ENCODE results near the gene KIF20B.
A peak's percentile ranks its signal among the peaks of the same experiment; 100 is the strongest.

KIF20B gene

DNA sequence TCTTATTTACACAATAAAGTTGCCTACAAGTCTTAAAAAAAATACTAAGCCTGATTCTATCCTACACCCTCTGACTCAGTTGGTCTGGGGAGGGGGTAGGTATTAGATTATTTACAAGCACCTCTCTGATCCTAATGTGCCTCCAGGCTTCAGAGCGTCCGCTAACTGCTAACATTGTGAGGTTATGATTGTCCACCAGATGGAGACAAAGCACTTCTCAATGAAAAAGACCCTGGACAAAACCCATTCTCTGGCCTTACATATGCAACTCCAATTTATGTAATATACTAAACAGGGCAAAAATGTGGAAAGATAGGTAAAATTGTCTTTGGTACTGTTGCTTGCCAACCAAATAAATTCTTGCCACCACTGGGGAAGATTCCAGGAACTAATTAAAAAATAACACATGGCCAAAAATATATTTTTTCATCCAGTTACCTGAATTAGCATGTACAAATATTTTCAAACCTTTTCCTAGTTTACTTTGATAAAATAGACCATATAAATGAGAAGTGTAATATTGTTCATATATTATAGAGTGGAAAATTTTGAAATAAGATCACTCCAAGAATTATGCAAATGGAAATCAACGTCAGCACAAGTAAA, 92.4 kb downstream of the KIF20B start:
- H3K27ac ChIP-seq, result no peak overlapping the region
- H2AFZ ChIP-seq (ENCODE audit: low read depth), result no peak overlapping the region
- H3K79me2 ChIP-seq (ENCODE audit: insufficient read depth, low read depth), result no peaks in the 10 kb centered on the region
- no peak overlapping the region for H3K4me2 ChIP-seq
- no peak overlapping the region for H3K4me3 ChIP-seq (IDR thresholded peaks at IDR 0.05; ENCODE audit: insufficient read depth, low read depth, low read length)
- H3K27me3 ChIP-seq (ENCODE audit: insufficient read depth, low read depth), result no peaks in the 10 kb centered on the region
- no peaks in the 10 kb centered on the region for H4K20me1 ChIP-seq (ENCODE audit: insufficient read depth)
- TF ChIP-seq, protein P1, sequence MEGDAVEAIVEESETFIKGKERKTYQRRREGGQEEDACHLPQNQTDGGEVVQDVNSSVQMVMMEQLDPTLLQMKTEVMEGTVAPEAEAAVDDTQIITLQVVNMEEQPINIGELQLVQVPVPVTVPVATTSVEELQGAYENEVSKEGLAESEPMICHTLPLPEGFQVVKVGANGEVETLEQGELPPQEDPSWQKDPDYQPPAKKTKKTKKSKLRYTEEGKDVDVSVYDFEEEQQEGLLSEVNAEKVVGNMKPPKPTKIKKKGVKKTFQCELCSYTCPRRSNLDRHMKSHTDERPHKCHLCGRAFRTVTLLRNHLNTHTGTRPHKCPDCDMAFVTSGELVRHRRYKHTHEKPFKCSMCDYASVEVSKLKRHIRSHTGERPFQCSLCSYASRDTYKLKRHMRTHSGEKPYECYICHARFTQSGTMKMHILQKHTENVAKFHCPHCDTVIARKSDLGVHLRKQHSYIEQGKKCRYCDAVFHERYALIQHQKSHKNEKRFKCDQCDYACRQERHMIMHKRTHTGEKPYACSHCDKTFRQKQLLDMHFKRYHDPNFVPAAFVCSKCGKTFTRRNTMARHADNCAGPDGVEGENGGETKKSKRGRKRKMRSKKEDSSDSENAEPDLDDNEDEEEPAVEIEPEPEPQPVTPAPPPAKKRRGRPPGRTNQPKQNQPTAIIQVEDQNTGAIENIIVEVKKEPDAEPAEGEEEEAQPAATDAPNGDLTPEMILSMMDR (conservative IDR thresholded peaks at IDR 0.05; ENCODE audit: low read depth, low read length), result peak; percentile 92
- no peak overlapping the region for H3K9ac ChIP-seq
- no peaks in the 10 kb centered on the region for H3K36me3 ChIP-seq (ENCODE audit: insufficient read depth)
- no peaks in the 10 kb centered on the region for H3K4me1 ChIP-seq (ENCODE audit: low read depth, poor library complexity, severe bottlenecking)

DNA sequence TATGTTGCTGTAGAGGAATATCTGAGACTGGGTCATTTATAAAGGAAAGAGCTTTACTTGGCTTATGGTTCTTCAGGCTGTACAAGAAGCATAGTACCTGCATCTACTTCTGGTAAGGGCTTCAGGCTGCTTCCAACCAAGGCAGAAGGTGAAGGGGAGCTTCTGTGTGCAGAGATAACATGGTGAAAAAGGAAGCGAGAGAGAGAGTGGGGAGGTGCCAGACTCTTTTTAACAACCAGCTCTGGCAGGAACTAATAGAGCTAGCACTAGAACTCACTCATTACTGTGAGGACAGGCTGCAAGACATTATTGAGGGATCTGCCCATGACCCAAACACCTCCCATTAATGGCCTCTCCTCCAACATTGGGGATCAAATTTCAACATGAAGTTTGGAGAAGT, 94.5 kb downstream of the KIF20B start:
- no peaks in the 10 kb centered on the region for H3K27me3 ChIP-seq (ENCODE audit: insufficient read depth, low read depth)
- no peaks in the 10 kb centered on the region for H3K36me3 ChIP-seq (ENCODE audit: insufficient read depth)
- no peaks in the 10 kb centered on the region for H3K79me2 ChIP-seq (ENCODE audit: insufficient read depth, low read depth)
- H3K27ac ChIP-seq, result no peak overlapping the region
- TF ChIP-seq, protein P1 (conservative IDR thresholded peaks at IDR 0.05; ENCODE audit: low read depth, low read length), result no peak
- no peak overlapping the region for H3K4me3 ChIP-seq (IDR thresholded peaks at IDR 0.05; ENCODE audit: insufficient read depth, low read depth, low read length)
- no peaks in the 10 kb centered on the region for H3K4me1 ChIP-seq (ENCODE audit: low read depth, poor library complexity, severe bottlenecking)
- H2AFZ ChIP-seq (ENCODE audit: low read depth), result no peak overlapping the region
- no peaks in the 10 kb centered on the region for H4K20me1 ChIP-seq (ENCODE audit: insufficient read depth)
- no peak overlapping the region for H3K9ac ChIP-seq
- H3K4me2 ChIP-seq, result no peak overlapping the region

DNA sequence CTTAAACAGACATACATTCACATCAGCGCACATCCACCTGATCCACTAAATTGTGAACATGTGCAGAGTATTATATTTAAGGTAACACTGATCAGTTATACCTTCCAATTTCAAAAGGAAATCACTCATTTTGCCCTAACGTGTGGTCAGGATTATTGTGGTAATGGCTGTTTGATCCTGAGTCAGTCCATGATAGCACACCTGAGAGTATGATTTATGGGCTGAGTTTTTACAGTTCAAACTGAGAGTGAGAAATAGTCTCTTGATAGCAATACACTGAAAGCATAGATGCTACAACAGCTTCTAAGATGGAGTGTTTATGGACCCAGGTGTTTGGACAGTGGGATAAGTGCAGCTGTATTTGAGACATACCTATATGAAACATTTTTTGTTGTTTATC, 96.7 kb downstream of the KIF20B start:
- Histone ChIP-seq H3K27me3 (ENCODE audit: insufficient read depth, low read depth) (no peaks in the 10 kb centered on the region), H3K4me2 (no peak overlapping the region), H3K79me2 (ENCODE audit: insufficient read depth, low read depth) (no peaks in the 10 kb centered on the region), H3K4me3 (IDR thresholded peaks at IDR 0.05; ENCODE audit: insufficient read depth, low read depth, low read length) (no peak overlapping the region), H3K27ac (no peak overlapping the region), H3K4me1 (ENCODE audit: low read depth, poor library complexity, severe bottlenecking) (no peaks in the 10 kb centered on the region), H3K9ac (no peak overlapping the region), H4K20me1 (ENCODE audit: insufficient read depth) (no peaks in the 10 kb centered on the region), H2AFZ (ENCODE audit: low read depth) (no peak overlapping the region), H3K36me3 (ENCODE audit: insufficient read depth) (no peaks in the 10 kb centered on the region)
- TF ChIP-seq, protein P1 (conservative IDR thresholded peaks at IDR 0.05; ENCODE audit: low read depth, low read length), result no peak

DNA sequence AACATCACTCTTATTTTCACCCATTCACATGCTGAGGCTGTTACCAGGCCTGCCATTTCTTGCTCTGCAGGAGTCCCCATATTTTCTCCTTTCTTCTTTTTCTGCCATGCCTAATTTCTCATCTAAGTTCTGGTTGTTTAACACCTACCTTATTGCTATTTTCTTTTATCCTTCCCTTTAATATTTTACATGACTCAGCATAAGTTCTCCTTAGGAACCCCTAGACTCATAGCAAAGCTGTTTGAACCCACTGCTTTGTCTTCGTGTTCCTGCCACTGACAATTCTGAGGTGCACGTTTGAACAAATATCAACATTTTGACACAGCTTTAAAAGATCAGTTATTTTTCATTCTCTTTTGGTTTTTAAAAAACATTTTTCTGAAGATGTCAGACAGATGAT, 98.2 kb downstream of the KIF20B start:
- H3K27ac ChIP-seq, result no peak overlapping the region
- no peaks in the 10 kb centered on the region for H3K79me2 ChIP-seq (ENCODE audit: insufficient read depth, low read depth)
- H3K27me3 ChIP-seq (ENCODE audit: insufficient read depth, low read depth), result no peaks in the 10 kb centered on the region
- no peak overlapping the region for H3K9ac ChIP-seq
- H3K4me1 ChIP-seq (ENCODE audit: low read depth, poor library complexity, severe bottlenecking), result no peaks in the 10 kb centered on the region
- no peak overlapping the region for H2AFZ ChIP-seq (ENCODE audit: low read depth)
- H3K4me3 ChIP-seq (IDR thresholded peaks at IDR 0.05; ENCODE audit: insufficient read depth, low read depth, low read length), result no peak overlapping the region
- H4K20me1 ChIP-seq (ENCODE audit: insufficient read depth), result no peaks in the 10 kb centered on the region
- H3K36me3 ChIP-seq (ENCODE audit: insufficient read depth), result no peaks in the 10 kb centered on the region
- TF ChIP-seq, protein P1 (conservative IDR thresholded peaks at IDR 0.05; ENCODE audit: low read depth, low read length), result no peak
- H3K4me2 ChIP-seq, result no peak overlapping the region
